GM18858 (cell line): Measurements from ENCODE around the gene USP35.

Experiments used
- ATAC-seq: cut with Tn5 transposase; IDR thresholded peaks from one replicate; pipeline ENCODE4 v1.9.1; 2021; ENCODE audit not compliant: unreplicated experiment

The USP35 gene

DNA sequence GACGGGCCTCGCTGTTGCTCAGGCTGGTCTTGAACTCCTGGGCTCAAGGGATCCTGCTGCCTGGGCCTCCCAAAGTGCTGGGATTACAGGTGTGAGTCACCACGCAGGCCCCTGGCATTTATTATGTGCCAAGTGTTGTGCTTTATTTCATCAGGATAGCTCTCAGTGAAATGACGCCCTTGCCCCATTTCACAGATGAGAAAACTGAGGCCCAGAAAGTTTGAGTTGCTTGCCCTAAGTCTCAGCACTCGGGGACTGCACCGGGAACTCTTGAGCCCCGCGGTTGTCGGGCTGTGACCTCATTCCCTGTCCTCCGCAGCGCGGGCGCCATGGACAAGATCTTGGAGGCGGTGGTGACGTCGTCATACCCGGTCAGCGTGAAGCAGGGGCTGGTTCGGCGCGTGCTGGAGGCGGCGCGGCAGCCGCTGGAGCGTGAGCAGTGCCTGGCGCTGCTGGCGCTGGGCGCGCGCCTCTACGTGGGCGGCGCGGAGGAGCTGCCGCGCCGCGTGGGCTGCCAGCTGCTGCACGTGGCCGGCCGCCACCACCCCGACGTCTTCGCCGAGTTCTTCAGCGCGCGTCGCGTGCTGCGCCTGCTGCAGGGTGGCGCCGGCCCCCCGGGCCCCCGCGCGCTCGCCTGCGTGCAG lies 7.3 kb downstream of the USP35 start:
- no peak for ATAC-seq

DNA sequence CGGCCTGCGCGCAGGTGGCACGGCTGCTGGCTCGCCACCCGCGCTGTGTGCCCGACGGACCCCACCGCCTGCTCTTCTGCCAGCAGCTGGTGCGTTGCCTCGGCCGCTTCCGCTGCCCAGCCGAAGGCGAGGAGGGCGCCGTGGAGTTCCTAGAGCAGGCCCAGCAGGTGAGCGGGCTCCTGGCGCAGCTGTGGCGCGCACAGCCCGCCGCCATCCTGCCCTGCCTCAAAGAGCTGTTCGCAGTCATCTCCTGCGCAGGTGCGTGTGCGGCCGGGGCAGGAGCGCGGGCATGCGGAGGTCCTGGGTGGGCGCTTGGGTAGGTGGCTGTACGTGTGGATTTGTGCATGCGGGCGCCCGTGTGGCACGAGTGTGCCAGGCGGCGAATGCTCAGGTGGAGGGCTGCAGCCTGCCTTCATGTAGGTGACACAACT lies 8.0 kb downstream of the USP35 start:
- no peak for ATAC-seq

DNA sequence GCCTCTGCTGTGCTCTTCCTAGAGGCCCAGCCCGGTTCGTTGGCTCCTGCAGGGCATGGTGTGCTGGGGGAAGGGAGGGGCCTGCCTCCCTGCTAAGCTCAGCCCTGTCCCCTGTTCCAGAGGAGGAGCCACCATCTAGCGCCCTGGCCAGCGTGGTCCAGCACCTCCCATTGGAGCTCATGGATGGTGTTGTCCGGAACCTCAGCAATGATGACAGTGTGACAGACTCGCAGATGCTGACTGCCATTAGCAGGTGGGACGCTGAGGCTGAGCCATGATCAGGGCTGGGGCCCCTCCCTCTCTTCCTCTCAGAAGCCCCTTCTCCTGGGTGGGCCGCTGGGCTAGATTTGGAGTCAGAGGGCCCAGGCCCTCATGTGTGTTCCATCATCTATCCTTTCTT lies 9.1 kb downstream of the USP35 start:
- no peak for ATAC-seq

DNA sequence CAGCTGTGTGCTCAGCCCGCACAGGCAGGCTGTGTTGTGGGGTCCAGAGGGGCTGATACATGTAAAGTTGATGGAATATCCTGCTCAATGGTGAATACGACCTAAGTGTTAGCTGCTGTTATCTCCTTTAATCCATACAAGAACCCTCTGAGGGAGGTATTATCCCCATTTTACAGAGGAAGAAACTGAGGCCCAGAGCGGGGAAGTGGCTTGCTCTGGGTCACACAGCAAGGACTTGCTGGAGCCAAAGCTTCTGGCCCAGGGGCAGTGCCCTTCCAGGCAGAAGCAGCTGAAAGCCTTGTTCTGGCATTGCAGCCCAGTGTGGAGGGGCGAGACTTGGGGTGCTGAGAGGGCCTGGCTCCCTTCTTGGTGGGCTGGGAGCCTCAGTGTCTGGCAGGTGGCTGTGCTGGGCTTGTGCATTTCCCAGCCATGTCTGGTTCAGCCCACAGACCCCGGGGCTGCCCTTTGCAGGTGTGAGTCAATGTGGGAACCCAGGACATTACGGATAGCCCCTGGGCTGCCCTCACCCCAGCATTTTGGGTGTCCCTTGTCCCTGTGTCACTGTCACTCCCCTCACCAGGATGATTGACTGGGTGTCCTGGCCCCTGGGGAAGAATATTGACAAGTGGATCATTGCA lies 10.4 kb downstream of the USP35 start:
- no peak for ATAC-seq

DNA sequence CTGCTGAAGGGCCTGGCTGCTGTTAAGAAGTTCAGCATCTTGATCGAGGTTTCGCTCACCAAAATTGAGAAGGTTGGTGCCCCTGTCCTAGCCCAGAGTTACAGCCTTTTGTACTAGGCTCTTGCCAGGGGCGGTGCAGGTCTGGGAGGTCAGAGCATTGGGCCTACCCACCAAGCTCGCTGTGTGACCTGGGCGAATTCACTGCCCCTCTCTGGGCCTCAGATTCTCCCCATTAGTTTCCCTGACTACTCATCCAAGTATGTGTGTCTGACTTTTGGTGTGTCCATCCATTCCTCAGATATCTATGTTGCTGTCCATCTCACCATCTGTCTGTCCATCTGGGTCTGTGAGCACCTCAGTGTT lies 10.9 kb downstream of the USP35 start:
- no peak for ATAC-seq

DNA sequence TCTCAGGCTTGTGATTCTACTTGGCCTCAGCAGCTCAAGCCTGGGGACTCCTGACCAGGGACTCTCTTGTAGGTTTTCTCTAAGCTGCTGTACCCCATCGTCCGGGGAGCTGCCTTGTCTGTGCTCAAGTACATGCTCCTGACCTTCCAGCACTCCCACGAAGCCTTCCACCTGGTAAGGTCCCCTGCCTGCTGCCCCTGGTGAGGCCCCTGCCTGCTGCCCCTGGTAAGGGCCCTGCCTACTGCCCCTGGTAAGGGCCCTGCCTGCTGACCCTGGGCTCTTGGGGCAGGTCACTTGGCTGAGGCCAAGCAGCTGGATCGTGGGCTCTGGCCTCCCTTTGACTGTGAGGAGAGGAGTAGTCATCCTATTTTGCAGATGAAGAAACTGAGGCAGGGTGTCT lies 11.3 kb downstream of the USP35 start:
- ATAC-seq = no peak

DNA sequence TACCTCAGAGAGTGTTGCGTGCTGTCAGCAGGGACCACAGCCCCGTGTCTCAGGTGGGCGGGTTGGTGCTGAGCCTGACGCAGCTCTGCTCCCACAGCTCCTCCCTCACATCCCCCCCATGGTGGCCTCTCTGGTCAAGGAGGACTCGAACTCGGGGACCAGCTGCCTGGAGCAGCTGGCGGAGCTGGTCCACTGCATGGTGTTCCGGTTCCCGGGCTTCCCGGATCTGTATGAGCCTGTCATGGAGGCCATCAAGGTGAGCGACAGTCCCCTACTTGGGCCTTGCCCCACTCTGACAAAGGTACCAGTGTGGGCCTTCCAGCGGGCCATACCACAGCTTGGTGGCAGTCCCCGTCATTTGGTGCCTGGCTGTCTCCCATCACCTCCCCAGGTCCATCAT lies 11.8 kb downstream of the USP35 start:
- no peak for ATAC-seq

DNA sequence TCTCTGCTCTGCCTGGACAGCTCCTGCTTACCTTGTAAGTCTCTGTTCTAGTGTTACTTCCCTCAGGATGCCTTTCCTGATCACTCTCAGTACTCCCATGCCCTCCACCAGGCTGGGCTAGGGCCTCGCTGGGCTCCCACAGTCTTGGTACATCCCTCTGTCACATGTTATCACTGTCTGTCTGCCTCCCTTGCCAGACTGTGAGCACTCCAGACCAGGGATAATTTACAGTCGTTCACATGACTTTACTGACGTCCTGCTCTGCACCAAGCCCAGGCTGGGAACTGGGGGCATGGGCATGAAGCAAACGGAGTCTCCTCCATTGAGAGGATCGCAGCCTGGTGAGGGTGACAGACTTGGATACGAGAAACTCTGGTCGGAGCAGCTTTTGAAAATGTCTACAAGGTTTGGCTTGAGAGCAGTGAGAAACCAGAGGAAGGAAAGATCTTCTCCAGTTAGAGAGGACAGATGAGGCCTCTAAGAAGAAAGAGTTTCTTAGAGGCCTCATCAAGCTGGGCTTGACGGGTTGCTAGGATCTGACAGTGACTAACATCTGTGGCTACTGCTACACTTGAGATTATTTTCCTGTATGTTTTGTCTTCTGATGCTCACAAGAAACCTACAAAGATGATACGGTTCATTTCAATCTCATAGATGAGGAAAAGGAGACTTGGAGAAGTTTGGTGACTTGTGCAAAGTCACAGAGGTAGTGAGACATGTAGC lies 12.5 kb downstream of the USP35 start:
- no peak for ATAC-seq

DNA sequence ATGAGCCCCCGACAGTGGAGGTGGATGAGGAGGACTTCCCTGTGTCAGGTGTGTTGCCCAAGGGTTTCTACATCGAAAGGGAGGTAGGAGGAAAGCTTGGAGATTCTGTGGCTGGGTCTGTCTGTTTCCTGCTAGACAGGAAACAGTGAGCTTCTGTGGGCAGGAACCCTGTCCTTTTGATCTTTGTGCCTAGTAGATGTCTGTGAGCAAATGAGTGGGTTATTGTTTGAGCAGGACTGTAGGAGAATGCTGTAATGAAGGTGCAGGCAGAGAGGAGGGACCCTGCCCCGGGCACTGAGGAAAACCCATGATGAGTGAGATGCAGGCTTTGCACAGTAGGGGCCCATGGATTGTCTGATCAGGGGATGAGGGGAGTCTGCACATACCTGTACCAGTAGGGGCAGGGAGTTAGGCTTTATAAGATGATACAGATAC lies 14.0 kb downstream of the USP35 start:
- no peak for ATAC-seq

DNA sequence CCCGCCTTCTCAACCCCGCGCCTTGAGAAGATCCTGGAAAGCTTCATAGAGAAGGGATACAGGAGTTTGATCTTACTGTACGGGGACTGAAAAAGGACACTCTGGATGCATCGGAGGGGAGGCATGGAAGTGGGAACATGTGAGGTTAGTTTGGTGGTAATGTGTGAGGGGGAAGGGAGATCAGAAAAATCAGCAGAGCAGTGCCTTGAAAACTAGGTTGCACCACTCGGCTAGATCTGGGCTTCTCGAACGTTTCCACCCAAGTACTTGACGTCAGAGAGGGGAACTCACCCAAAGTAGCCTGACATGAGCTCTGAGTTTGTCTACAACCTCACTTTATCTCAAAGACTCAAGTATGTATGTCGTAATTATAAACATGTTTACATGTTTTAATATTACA lies 14.5 kb downstream of the USP35 start:
- ATAC-seq = no peak

DNA sequence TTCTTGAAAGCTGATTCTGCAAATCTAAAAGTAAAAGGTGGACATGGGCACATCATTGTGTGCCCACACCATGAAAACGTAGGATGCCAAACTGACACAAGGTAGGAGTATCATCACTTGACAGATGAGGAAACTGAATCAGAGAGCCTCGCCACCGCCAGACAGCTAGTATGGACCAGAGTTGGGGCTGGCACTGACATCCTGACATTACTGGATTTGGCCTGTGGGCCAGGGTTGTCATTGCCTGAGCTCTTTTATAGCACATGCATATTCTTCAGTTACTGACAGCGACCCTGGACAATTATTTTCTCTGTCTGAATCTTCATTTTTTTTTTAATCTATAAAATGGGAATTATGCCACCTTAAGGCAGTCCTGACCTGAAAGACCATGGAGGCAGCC lies 16.5 kb downstream of the USP35 start:
- no peak for ATAC-seq

DNA sequence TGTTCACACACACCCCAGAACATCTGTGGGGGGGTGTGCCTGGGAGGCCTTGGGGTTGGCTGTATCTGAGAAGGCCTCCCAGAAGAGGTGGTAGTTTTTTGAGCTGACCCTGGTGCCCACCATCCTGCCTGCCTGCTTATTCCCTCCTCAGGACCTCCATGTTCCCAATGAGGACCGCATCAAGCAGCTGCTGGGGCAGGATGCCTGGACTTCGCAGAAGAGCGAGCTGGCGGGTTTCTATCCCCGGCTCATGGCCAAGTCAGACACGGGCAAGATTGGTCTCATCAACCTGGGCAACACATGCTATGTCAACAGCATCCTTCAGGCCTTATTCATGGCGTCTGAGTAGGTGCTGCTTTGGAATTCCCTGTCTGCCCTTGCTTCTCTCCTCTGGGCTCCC lies 17.0 kb downstream of the USP35 start:
- no peak for ATAC-seq

DNA sequence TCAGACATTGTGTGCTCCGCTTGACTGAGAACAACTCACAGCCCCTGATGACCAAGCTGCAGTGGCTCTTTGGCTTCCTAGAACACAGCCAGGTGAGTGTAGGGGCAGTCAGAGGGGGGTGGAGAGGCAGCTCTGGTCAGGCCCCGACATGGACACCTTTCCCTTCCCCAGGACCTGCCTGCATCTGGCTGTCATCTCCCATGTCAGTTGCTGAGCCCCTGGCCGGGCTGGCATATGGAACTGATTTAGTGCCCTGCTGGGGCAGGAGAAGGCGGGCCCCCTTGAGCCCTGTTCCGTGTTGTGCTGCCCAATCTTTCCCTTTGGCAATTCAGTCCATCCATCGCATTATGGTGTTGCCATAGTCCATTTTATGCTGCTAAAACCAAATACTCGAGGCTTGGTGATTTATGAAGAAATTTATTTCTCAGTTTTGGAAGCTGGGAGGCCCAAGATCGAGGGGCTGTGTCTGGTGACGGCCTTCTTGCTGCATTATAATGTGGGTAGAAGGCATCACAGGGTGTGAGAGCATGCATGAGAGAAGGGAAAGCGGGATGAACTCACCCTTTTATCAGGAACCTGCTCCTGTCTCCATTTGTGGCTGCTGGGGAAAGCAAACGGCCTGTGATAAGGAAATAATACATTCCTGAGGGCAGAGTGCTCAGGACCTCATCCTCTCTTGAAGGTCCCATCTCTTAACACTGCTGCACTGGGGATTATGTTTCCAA lies 19.0 kb downstream of the USP35 start:
- ATAC-seq = no peak

DNA sequence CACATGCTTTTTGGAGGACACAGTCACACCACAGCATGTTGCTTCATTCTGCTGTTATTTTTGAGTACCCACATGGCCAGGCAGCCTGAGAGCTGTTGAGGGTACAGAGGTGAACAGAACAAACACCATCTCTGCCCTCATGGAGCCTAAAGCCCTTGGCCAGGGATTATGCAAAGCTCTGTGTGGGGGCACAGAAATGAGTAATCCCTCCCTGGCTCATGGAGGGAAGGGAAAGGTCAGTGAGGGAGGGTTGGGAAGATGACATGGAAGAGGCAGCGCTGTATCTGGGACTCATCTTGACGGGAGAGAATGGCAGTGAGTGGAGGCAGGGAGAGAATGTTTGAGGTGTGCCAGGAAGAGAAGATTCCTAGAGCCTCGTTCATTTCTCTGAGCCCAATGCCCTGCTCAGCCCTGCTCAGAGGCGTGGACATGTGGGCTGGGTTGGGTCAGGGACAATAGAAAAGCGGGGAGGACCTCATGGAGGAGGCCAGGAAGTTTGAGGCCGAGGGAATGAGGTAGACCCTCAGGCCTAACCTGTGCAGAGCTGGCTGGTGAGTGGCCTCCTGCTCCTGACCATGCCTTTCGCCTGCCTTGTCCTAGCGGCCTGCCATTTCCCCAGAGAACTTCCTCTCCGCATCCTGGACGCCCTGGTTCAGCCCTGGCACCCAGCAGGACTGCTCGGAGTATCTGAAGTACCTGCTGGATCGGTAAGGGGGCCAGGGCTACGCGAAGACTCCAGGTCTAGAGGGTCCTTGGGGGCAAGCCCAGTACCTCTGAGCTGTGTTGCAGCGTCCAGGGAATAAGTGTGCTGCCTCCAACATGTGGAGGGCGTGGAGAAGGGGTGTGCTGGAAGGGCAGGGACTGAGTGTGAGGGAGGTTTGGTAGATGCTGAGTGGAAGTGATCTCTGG lies 19.8 kb downstream of the USP35 start:
- ATAC-seq = no peak

DNA sequence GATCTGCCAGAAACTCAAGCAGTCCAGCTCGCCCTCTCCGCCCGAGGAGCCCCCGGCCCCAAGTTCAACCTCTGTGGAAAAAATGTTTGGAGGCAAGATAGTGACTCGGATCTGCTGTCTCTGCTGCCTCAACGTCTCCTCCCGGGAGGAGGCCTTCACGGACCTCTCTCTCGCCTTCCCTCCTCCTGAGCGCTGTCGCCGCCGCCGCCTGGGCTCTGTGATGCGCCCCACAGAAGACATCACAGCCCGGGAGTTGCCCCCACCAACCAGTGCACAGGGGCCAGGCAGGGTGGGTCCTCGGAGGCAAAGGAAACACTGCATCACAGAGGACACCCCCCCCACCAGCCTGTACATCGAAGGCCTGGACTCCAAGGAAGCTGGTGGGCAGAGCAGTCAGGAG lies 20.8 kb downstream of the USP35 start:
- no peak for ATAC-seq

DNA sequence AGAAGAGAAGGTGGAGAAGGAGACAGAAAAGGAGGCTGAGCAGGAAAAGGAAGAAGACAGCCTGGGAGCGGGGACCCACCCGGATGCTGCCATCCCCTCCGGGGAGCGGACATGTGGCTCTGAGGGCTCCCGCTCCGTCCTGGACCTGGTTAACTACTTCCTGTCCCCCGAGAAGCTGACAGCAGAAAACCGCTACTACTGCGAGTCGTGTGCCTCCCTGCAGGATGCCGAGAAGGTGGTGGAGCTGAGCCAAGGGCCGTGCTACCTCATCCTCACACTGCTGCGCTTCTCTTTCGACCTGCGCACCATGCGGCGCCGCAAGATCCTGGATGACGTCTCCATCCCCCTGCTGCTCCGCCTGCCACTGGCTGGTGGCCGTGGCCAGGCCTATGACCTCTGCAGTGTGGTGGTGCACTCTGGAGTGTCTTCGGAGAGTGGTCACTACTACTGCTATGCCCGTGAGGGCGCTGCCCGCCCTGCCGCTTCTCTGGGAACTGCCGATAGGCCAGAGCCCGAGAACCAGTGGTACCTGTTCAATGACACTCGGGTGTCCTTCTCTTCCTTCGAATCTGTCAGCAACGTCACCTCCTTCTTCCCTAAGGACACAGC lies 21.4 kb downstream of the USP35 start:
- no peak for ATAC-seq

DNA sequence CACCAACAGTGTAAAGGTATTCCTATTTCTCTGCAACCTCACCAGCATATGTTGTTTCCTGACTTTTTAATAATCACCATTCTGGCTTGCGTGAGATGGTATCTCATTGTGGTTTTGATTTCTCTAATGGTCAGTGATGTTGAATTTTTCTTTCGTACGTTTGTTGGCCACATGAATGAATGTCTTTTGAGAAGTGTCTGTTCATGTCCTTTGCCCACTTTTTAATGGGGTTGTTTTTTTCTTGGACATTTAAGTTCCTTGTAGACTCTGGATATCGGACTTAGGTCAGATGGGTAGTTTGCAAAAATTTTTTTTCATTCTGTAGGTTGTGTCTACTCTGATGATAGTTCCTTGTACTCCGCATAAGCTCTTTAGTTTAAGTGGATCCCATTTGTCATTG lies 22.8 kb downstream of the USP35 start:
- ATAC-seq = no peak

DNA sequence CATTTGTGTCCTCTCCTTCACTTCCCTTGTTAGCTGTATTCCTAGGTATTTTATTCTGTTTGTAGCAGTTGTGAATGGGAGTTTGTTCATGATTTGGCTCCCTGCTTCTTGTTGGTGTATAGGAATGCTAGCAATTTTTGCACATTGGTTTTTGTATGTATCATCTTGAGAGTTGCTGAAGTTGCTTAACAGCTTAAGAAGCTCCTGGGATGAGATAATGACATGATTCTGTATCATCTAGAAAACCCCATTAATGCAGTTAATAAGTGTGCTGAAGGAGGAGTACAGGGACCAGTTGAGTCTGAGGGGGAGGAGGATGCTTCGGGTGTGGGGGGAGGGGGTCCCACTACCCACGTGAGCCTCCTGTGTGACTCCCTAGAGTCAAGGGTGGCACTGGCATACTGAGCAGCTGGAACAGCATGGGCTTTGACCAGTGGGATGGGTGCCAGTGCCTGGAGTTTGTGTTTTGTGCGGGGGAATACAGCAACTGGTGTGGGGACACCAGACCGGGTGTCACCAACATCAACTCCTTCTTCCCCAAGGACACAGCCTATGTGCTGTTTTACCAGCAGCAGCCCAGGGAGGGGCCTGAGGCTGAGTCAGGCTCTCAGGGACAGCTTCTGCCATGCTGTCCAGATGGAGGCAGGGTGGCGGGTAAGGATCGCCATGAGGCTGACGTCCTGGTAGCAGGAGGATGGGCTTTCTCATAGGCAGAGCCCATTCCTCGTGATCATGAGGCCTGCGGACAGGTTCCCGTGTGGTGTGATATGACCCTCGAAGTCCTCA lies 24.1 kb downstream of the USP35 start:
- ATAC-seq = no peak

DNA sequence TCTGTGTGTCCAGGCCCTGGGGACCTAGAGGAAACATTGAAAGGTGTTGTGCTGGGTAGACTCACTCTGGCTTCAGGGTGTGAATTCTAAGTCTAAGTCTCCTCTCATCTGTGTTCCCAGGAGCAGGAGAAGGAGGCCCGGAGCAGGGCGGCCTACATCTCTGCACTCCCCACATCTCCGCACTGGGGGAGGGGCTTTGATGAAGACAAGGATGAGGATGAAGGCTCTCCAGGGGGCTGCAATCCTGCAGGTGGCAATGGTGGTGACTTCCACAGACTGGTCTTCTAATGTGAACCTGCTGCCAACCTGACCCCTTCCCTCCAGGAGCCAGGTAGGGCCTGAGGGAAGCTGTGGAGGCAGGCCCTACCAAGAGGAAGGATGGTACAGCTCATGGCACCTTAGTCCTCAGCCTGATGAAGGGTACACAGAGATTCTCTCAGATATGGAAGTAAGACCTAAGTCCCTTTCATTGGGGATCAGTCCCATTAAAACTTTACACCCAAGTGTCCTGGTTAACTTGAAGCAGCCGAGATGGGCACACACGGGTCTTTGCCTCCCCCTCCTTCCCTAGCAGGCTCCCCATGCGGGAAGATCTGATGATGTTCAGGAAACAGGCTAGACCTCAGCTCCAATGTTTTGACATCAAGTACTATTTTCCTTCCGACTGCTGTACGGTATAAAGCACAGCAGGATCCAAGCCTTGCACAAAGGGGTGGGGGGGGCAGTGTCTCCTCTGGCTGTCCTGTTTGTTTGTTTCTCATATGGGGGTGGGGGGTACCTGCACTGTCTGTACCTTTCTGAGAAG lies 25.0 kb downstream of the USP35 start:
- ATAC-seq = no peak
